Measurements from ENCODE around the gene ZBTB32.

- TF ChIP-seq CTCF (IDR thresholded peaks at IDR 0.05) (no peak), POLR2A (IDR thresholded peaks at IDR 0.05) (no peak)
These were observed 52.2 kb downstream of the ZBTB32 start, which contains the start of gene HSPB6 for GRCh38 chr19:35756377-35757230.
